K562 (cell line): Measurements from ENCODE around the gene SKAP1. TPM values are rescaled to one million over a fixed set of nuclear protein-coding genes. Genes with fewer than 3 reads are reported as not detected.

Experiments used
- ARID2 ChIP-seq: fragments of 450-650 bp; IDR thresholded peaks from 2 replicates; pipeline ENCODE4 v1.6.1; 2017; ENCODE audit warnings: antibody characterized with exemption, mild to moderate bottlenecking
- CEBPG ChIP-seq, 3 experiments: fragments of 200-800 bp in 1 of 3; sonication (Bioruptor generic) in 1 of 3; sonication (generic) in 1 of 3; formaldehyde crosslinking in 1 of 3; IDR thresholded peaks in 2 of 3; conservative IDR thresholded peaks in 1 of 3; 2 replicates each; pipeline versions ENCODE4 v1.6.1 to v1.8.0; 2016 to 2022; ENCODE audit warnings: missing compliant biosample characterization in 2 of 3, missing genetic modification characterization in 2 of 3, mild to moderate bottlenecking in 1 of 3, missing genetic modification reagents in 1 of 3
- COPS2 ChIP-seq: fragments of 450-650 bp; conservative IDR thresholded peaks from 2 replicates; pipeline ENCODE4 v1.6.1; 2016; ENCODE audit warnings: mild to moderate bottlenecking, moderate library complexity
- ETV6 ChIP-seq, 3 experiments: fragments of 150-350 bp in 1 of 3; sonication (generic) in 1 of 3; formaldehyde crosslinking in 1 of 3; IDR thresholded peaks; 2 replicates each; pipeline versions ENCODE4 v1.6.1 to v1.8.0; 2014 to 2022; ENCODE audit warnings: borderline replicate concordance in 2 of 3, low read depth in 2 of 3, antibody characterized with exemption in 1 of 3, low read length in 1 of 3, mild to moderate bottlenecking in 1 of 3, missing genetic modification reagents in 1 of 3
- FOXJ2 ChIP-seq: fragments of 200-800 bp; sonication (Bioruptor generic); IDR thresholded peaks from 2 replicates; pipeline ENCODE4 v1.6.1; 2016; ENCODE audit warnings: missing genetic modification characterization, missing compliant biosample characterization
- GABPA ChIP-seq: fragments of 200-800 bp; sonication (Bioruptor generic); conservative IDR thresholded peaks from 2 replicates; pipeline ENCODE4 v1.6.1; 2016; ENCODE audit warnings: low read depth, missing genetic modification characterization, missing compliant biosample characterization
- GABPB1 ChIP-seq: sonication (generic); formaldehyde crosslinking; IDR thresholded peaks from 2 replicates; pipeline ENCODE4 v1.8.0; 2022; ENCODE audit warnings: mild to moderate bottlenecking, missing genetic modification reagents
- GATAD2B ChIP-seq: fragments of 450-650 bp; IDR thresholded peaks from 2 replicates; pipeline ENCODE4 v1.6.1; 2017; ENCODE audit warnings: mild to moderate bottlenecking, borderline replicate concordance
- LARP7 ChIP-seq: fragments of 450-650 bp; IDR thresholded peaks from 2 replicates; pipeline ENCODE4 v1.6.1; 2016
- NRF1 ChIP-seq, 2 experiments: fragments of 450-650 bp; IDR thresholded peaks in 1 of 2; conservative IDR thresholded peaks in 1 of 2; 2 replicates each; pipeline ENCODE4 v1.6.1; 2014; ENCODE audit warnings: mild to moderate bottlenecking in 2 of 2
- PHB2 ChIP-seq: fragments of 450-650 bp; IDR thresholded peaks from 2 replicates; pipeline ENCODE4 v1.6.1; 2017; ENCODE audit warnings: low read depth
- TRIM24 ChIP-seq, 2 experiments: fragments of 450-650 bp; IDR thresholded peaks; 2 replicates each; pipeline ENCODE4 v1.6.1; 2016
- ZNF175 ChIP-seq: fragments of 200-800 bp; sonication (Bioruptor generic); IDR thresholded peaks from 2 replicates; pipeline ENCODE4 v1.6.1; 2016; ENCODE audit warnings: low read depth, mild to moderate bottlenecking, missing genetic modification characterization, missing compliant biosample characterization
- ZNF24 ChIP-seq: fragments of 450-650 bp; IDR thresholded peaks from 2 replicates; pipeline ENCODE4 v1.6.1; 2016
- polyA plus RNA-seq, 8 experiments: library from polyadenylated mRNA; depleted of rRNA in 4 of 8; stranded (reverse) in 5 of 8; unstranded in 3 of 8; fragments of >200 nt; fragmentation: Nextera tagmentation in 2 of 8; fragmentation: Illumina TruSeq in 1 of 8; extraction: Ambion mirVana in 2 of 8; extraction: Trizol in 1 of 8; gene quantifications; 2 replicates each; pipeline versions ENCODE4 v1.2.1 to v1.2.3, GENCODE V29; 2011 to 2014; ENCODE audit warnings: inconsistent platforms in 1 of 8, missing spikeins in 1 of 8
- total RNA-seq, 7 experiments: library from RNA; depleted of rRNA in 6 of 7; stranded (reverse); fragments of >200 nt in 6 of 7; fragmentation: Illumina TruSeq in 2 of 7; extraction: Trizol in 2 of 7; gene quantifications; 2 replicates each; pipeline versions ENCODE4 v1.2.1 to v1.2.3, GENCODE V29; 2011 to 2021; ENCODE audit warnings: low replicate concordance in 1 of 7
- TF ChIP-seq, protein P1 (sequence below), 2 experiments: fragments of 250-450 bp in 1 of 2; fragments of 450-650 bp in 1 of 2; sonication (Bioruptor Pico) in 1 of 2; IDR thresholded peaks; 2 replicates each; pipeline versions ENCODE4 v1.6.1 to v1.8.0; 2016 to 2021; ENCODE audit warnings: mild to moderate bottlenecking in 2 of 2, moderate library complexity in 2 of 2, missing compliant biosample characterization in 1 of 2, missing genetic modification characterization in 1 of 2
- TF ChIP-seq, protein P2 (sequence below): fragments of 250-450 bp; sonication (Bioruptor Pico); IDR thresholded peaks from 2 replicates; pipeline ENCODE4 v1.9.0; 2021; ENCODE audit warnings: mild to moderate bottlenecking, inconsistent platforms
- TF ChIP-seq, protein P3 (sequence below): fragments of 450-650 bp; IDR thresholded peaks from 2 replicates; pipeline ENCODE4 v1.6.1; 2016
- TF ChIP-seq, protein P4 (sequence below): fragments of 450-650 bp; formaldehyde crosslinking; IDR thresholded peaks from 2 replicates; pipeline ENCODE4 v1.4.0; 2020; ENCODE audit warnings: mild to moderate bottlenecking
- TF ChIP-seq, protein P5 (sequence below): IDR thresholded peaks from 2 replicates; pipeline ENCODE4 v1.6.1; 2011; ENCODE audit not compliant: insufficient read length; ENCODE audit errors: extremely low read depth

The SKAP1 gene
- total and polyA plus RNA-seq, 9 of the 15 experiments (the other 6 are each of a cell fraction or from before 2014, with no cell fraction given): 0.06 to 0.80 (median 0.10) TPM; not detected in 4

DNA sequence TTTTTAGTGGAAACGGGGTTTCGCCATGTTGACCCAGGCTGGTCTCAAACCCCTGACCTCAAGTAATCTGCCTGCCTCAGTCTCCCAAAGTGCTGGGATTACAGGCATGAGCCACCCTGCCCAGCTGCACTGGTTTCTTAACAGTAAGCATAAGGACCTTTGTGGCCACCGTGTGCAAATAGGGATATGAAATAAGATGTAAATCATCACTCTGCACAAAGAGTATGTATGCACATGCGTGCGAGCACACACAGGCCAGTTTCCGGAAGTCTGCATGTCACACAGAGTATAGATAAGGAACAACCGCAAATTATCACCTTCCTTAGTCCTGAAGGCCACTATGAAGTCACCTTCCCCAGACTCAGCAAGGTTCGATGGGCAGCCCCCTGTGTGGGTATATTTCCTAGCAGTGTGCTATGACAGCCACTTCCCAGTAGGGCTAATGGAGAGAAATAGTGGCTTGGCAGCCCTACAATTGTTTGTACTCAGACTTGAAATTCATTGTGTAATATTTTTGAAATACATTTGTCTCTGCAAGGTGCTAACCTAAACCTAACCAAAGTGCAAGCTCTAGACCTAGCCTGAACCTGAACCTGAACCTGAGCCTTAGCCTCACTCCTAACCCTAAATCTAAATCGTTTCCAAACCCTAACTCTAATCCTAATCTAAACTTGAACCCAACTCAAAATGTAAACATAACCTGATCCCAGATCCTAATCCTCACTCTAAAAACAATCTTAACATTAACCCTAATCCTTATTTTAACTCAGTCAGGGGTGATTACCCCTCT is 48.4 kb upstream of the SKAP1 start (continued):
- TF ChIP-seq, protein P1, sequence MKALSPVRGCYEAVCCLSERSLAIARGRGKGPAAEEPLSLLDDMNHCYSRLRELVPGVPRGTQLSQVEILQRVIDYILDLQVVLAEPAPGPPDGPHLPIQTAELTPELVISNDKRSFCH (CRISPR knock-in tag; IDR thresholded peaks at IDR 0.05): no peak
- TF ChIP-seq, protein P1 (tag; IDR thresholded peaks at IDR 0.05): 0 out of 2 replicates have a peak, but pooled peaks have one; percentile 51
- peak; percentile 69 for TF ChIP-seq GABPB1
- no peak for TF ChIP-seq ARID2
- no peak for TF ChIP-seq COPS2
- TF ChIP-seq PHB2: 0 out of 2 replicates have a peak, but pooled peaks have one; percentile 51
- TF ChIP-seq GATAD2B: peak; percentile 63
- peak; percentile 92 to 94 for TF ChIP-seq NRF1 (conservative IDR thresholded peaks at IDR 0.05 in 1 of 2, IDR thresholded peaks at IDR 0.05 in 1 of 2)
- TF ChIP-seq ZNF24: peak; percentile 28; the same call in 1 of the 2 replicates
- no peak for TF ChIP-seq FOXJ2 (tag)
- TF ChIP-seq, protein P2, sequence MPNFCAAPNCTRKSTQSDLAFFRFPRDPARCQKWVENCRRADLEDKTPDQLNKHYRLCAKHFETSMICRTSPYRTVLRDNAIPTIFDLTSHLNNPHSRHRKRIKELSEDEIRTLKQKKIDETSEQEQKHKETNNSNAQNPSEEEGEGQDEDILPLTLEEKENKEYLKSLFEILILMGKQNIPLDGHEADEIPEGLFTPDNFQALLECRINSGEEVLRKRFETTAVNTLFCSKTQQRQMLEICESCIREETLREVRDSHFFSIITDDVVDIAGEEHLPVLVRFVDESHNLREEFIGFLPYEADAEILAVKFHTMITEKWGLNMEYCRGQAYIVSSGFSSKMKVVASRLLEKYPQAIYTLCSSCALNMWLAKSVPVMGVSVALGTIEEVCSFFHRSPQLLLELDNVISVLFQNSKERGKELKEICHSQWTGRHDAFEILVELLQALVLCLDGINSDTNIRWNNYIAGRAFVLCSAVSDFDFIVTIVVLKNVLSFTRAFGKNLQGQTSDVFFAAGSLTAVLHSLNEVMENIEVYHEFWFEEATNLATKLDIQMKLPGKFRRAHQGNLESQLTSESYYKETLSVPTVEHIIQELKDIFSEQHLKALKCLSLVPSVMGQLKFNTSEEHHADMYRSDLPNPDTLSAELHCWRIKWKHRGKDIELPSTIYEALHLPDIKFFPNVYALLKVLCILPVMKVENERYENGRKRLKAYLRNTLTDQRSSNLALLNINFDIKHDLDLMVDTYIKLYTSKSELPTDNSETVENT: no peak
- TF ChIP-seq TRIM24 (IDR thresholded peaks at IDR 0.05): peak in 1 of 2 experiments; percentile 76; a peak in 2 of 4 replicates
- TF ChIP-seq, protein P3, sequence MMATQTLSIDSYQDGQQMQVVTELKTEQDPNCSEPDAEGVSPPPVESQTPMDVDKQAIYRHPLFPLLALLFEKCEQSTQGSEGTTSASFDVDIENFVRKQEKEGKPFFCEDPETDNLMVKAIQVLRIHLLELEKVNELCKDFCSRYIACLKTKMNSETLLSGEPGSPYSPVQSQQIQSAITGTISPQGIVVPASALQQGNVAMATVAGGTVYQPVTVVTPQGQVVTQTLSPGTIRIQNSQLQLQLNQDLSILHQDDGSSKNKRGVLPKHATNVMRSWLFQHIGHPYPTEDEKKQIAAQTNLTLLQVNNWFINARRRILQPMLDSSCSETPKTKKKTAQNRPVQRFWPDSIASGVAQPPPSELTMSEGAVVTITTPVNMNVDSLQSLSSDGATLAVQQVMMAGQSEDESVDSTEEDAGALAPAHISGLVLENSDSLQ: peak; percentile 89
- TF ChIP-seq ZNF175 (CRISPR knock-in tag): peak; percentile 82
- TF ChIP-seq GABPA: peak; percentile 72
- peak; percentile 58; the same call in 1 of the 2 replicates for TF ChIP-seq CEBPG (CRISPR knock-in tag; IDR thresholded peaks at IDR 0.05)
- TF ChIP-seq CEBPG (tag; conservative IDR thresholded peaks at IDR 0.05 in 1 of 2, IDR thresholded peaks at IDR 0.05 in 1 of 2): peak; percentile 65 to 72
- 0 out of 4 replicates have a peak, but pooled peaks of 1 of the 2 experiments have one; percentile 57 for TF ChIP-seq ETV6 (IDR thresholded peaks at IDR 0.05; ENCODE audit: borderline replicate concordance in 1 of 2, low read depth in 2 of 2, low read length in 1 of 2)
- TF ChIP-seq ETV6 (CRISPR knock-in tag; IDR thresholded peaks at IDR 0.05; ENCODE audit: borderline replicate concordance): no peak
- TF ChIP-seq, protein P4, sequence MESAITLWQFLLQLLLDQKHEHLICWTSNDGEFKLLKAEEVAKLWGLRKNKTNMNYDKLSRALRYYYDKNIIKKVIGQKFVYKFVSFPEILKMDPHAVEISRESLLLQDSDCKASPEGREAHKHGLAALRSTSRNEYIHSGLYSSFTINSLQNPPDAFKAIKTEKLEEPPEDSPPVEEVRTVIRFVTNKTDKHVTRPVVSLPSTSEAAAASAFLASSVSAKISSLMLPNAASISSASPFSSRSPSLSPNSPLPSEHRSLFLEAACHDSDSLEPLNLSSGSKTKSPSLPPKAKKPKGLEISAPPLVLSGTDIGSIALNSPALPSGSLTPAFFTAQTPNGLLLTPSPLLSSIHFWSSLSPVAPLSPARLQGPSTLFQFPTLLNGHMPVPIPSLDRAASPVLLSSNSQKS (CRISPR knock-in tag): no peak
- TF ChIP-seq, protein P5, sequence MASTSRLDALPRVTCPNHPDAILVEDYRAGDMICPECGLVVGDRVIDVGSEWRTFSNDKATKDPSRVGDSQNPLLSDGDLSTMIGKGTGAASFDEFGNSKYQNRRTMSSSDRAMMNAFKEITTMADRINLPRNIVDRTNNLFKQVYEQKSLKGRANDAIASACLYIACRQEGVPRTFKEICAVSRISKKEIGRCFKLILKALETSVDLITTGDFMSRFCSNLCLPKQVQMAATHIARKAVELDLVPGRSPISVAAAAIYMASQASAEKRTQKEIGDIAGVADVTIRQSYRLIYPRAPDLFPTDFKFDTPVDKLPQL: no peak
- TF ChIP-seq LARP7: no peak
